ENCODE measurements around the gene SERINC5. TPM values are rescaled to one million over a fixed set of nuclear protein-coding genes. Genes with fewer than 3 reads are reported as not detected.

SERINC5 gene
- total and polyA plus RNA-seq, 7 donors, result 0.70 to 8.6 (median 2.7) TPM

DNA sequence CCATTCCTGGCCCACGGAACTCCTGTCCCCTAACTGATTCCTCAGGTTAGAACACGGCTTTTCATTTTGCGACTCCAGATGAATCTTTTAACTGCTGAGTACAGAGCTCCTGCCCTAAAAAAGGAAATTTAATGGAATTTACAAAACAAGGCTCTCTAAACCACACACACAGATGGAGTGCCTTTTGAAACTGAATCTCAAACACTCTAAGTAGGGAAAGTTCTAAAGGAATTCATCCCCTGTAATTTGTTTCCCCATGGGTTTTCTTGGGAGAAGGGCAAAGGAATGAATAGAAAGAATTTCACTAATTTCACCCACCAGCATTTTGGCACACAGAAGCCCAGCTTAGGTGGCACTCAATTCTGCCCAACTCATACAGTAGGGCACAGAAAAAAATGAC, 114.2 kb downstream of the SERINC5 start:
- DNase-seq (no peak), ATAC-seq (peak in 1 of 4 donors; percentile 6)
- Histone ChIP-seq H3K27me3 (ENCODE audit: insufficient read depth in 3 of 3, low read length in 2 of 3) (no peaks in the 10 kb centered on the region), H3K27ac (peak overlapping the region; percentile 80), H3K4me3 (no peak overlapping the region), H3K9me3 (no peaks in the 10 kb centered on the region), H3K36me3 (ENCODE audit: insufficient read depth in 1 of 2, low read depth in 1 of 2) (peaks cover 0 to 9% of the 10 kb centered on the region in 2 donors), H3K4me1 (peaks cover 24% of the 10 kb centered on the region)
- WGBS, 3 donors, result 23 to 46% (median 34%) methylated on average over 3 of the region's 3 CpGs
- TF ChIP-seq, protein P1, sequence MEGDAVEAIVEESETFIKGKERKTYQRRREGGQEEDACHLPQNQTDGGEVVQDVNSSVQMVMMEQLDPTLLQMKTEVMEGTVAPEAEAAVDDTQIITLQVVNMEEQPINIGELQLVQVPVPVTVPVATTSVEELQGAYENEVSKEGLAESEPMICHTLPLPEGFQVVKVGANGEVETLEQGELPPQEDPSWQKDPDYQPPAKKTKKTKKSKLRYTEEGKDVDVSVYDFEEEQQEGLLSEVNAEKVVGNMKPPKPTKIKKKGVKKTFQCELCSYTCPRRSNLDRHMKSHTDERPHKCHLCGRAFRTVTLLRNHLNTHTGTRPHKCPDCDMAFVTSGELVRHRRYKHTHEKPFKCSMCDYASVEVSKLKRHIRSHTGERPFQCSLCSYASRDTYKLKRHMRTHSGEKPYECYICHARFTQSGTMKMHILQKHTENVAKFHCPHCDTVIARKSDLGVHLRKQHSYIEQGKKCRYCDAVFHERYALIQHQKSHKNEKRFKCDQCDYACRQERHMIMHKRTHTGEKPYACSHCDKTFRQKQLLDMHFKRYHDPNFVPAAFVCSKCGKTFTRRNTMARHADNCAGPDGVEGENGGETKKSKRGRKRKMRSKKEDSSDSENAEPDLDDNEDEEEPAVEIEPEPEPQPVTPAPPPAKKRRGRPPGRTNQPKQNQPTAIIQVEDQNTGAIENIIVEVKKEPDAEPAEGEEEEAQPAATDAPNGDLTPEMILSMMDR (IDR thresholded peaks at IDR 0.05), result no peak
- intact Hi-C loops (cut with DNase I), result loop anchor here (2.0 to 10.0 kb wide), 3 partner anchors 53 to 116 kb away; partner anchors contain the start of gene SERINC5 (in 2 of the 2)

DNA sequence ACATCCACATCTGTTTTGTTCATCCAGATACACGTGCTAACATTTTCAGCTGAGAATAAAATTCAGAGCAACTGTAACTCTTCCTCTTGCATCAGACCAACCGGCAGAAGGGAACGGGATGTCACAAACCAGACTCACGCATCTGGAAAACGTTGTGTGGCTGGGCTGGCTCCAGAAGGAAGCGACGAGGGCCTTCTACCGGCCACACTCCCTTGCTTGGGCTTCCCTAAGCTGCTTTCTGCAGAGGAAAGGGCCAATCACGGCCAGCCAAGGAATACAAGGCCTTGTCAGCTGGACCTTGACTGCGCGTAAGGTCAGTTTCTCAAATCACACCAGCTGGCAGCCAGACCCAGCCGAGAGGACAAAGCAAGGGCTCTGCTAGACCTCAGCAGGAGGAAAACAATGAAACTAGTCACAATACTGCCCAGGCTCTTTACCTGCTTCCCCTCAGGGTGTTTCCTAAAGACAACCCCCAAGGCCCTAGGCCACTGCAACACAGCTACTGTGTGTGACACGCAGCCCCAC, 114.6 kb downstream of the SERINC5 start:
- WGBS, 3 donors, result 7 to 14% (median 9%) methylated on average over 13 of the region's 13 CpGs
- H3K4me3 ChIP-seq, result no peak overlapping the region
- peak; percentile 92 to 97 (median 94) for ATAC-seq

DNA sequence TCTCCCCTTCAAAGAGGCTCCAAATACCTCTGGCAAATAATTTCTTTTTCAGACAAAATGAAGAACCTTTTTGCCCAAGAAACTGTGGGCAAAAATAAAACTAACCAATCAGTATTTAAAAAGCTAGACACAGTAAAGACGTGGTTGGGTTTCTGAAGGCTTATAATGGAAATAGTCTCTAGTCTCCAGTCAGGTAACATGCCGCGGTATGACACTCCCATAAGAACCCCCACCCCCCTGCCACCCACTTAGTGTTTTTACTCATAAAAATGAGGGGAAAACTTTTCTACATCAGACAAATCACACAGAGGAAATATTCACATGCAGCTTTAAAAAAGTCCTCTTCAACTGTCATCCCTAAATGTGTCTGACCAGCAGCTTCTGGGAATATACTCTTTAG, 115.4 kb downstream of the SERINC5 start:
- Histone ChIP-seq H3K9me3 (no peaks in the 10 kb centered on the region), H3K4me1 (peaks cover 24% of the 10 kb centered on the region), H3K4me3 (no peak overlapping the region), H3K36me3 (ENCODE audit: insufficient read depth in 1 of 2, low read depth in 1 of 2) (peaks cover 0 to 4% of the 10 kb centered on the region in 2 donors), H3K27ac (peak overlapping the region; percentile 80), H3K27me3 (ENCODE audit: insufficient read depth in 3 of 3, low read length in 2 of 3) (no peaks in the 10 kb centered on the region)
- TF ChIP-seq, protein P1 (IDR thresholded peaks at IDR 0.05), result no peak
- ATAC-seq (no peak), DNase-seq (no peak)
- 91 to 92% (median 92%) methylated on average over 3 of the region's 3 CpGs for WGBS, 3 donors
- intact Hi-C loops (cut with DNase I), result loop anchor here (2.0 to 10.0 kb wide), 3 partner anchors 54 to 117 kb away; partner anchors contain the start of gene SERINC5 (in 2 of the 2)

More for the DNA sequence above, 114.6 kb downstream of the SERINC5 start:
- H3K4me1 ChIP-seq, result peaks cover 24% of the 10 kb centered on the region
- TF ChIP-seq, protein P1 (IDR thresholded peaks at IDR 0.05), result no peak
- no peaks in the 10 kb centered on the region for H3K27me3 ChIP-seq (ENCODE audit: insufficient read depth in 3 of 3, low read length in 2 of 3)
- peaks cover 0 to 9% of the 10 kb centered on the region in 2 donors for H3K36me3 ChIP-seq (ENCODE audit: insufficient read depth in 1 of 2, low read depth in 1 of 2)
- peak overlapping the region; percentile 80 for H3K27ac ChIP-seq
- intact Hi-C loops (cut with DNase I), result loop anchor here (2.0 to 10.0 kb wide), 3 partner anchors 54 to 116 kb away; partner anchors contain the start of gene SERINC5 (in 2 of the 2)
- H3K9me3 ChIP-seq, result no peaks in the 10 kb centered on the region
- peak; percentile 85 to 94 for DNase-seq

DNA sequence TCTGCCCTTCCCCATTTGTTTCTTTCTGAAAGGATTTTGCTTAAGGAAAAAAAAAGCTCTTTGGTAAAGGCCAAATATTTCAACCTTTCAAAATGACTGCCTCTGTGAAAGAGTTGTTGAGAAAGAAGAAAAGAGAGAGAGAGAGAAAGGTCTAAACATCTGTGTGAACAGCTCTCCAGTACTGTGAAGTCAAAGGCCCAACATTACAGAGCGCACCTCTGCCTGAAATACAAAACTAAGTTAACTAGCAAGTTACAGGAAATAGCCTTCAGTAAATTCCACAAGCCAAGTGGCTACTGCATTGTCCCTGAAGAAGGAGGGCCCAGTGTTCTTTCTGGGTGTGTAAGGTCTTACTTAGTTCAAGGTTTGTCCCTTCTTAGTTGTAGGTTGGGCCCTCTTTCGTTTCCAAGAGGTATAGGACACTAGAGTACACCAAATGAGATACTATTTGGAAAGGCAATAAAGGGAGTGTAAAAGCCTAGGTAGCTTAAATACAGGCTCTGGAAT, 116.3 kb downstream of the SERINC5 start:
- H3K27ac ChIP-seq, result no peak overlapping the region

More for the DNA sequence above, 116.3 kb downstream of the SERINC5 start:
- no peak for ATAC-seq
- WGBS, 3 donors, result 94 to 97% (median 95%) methylated on average over 2 of the region's 2 CpGs
- peaks cover 0 to 3% of the 10 kb centered on the region in 2 donors for H3K36me3 ChIP-seq (ENCODE audit: insufficient read depth in 1 of 2, low read depth in 1 of 2)
- no peak for DNase-seq
- H3K9me3 ChIP-seq, result no peaks in the 10 kb centered on the region
- intact Hi-C loops (cut with DNase I), result no loop called here
- no peaks in the 10 kb centered on the region for H3K27me3 ChIP-seq (ENCODE audit: insufficient read depth in 3 of 3, low read length in 2 of 3)
- TF ChIP-seq, protein P1 (IDR thresholded peaks at IDR 0.05), result no peak
- H3K4me1 ChIP-seq, result peaks cover 24% of the 10 kb centered on the region
- H3K4me3 ChIP-seq, result no peak overlapping the region

All from psoas muscle (tissue), 8 donors.